HG02678 (cell line): ENCODE data around the gene RASGRP3.
A peak's percentile ranks its signal among the peaks of the same experiment; 100 is the strongest.
"Not testable (repeated sequence)": the region's sequence is repeated elsewhere in the genome, so short reads cannot be mapped to it uniquely, and the experiment has no call there.

Experiments used
- ATAC-seq: cut with Tn5 transposase; IDR thresholded peaks from one replicate; pipeline ENCODE4 v1.9.1; 2021; ENCODE audit warnings: mild to moderate bottlenecking, moderate library complexity; ENCODE audit not compliant: unreplicated experiment

RASGRP3 gene

GRCh38 chr2:33476131-33476792 is at the start of gene RASGRP3:
Gene RASGRP3 (plus strand): TSS chr2:33476649. CDS start chr2:33515137, 38,488 bp downstream.
- peak; percentile 54 for ATAC-seq

DNA sequence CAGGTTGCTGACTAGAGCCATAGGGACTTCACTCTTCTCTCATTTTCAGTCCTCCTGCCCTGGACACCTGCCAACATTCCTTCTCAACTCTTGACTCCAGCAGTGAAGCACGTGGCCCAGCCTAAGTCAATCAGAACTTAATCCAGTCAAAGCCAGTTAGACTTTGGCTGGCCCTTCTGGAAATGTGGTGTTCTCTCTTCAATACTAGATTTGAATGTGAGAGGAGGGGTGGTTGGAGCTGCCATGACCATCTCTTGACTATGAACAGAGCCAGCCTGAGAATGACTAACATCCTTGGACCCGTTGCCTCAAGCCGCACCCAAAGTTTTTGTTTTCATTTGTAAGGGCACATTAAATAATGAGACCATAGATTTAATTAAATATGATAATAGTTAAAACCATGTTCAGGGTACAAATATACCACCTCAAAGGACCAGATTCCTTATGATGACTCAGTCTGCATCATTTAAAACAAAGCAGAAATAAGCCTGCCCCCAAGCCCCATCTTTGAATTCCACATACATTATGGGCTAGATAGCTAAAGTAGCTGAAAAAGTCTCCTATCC is 49.7 kb upstream of the RASGRP3 start:
- ATAC-seq = no peak

GRCh38 chr2:33430077-33430476 is 46.4 kb upstream of the RASGRP3 start:
- ATAC-seq = no peak

DNA sequence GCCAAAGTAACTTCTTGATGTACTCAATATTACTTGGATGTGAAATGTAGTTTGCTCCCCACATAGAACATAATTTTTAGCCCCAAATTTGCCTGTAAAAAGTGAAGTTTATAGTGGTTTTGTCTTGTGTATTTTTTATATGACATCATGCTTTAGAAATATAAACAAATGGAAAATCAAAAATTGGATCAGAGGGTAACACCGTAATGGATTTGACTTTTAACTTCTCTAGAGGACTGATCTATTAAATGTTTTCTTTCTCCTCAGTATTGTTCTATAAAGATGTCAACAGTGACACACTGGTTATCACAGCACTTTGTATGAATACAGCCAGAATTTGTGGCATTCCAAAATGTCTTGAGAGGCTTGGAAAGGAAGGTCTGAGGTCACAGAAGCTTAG is 45.6 kb upstream of the RASGRP3 start:
- ATAC-seq = no peak

DNA sequence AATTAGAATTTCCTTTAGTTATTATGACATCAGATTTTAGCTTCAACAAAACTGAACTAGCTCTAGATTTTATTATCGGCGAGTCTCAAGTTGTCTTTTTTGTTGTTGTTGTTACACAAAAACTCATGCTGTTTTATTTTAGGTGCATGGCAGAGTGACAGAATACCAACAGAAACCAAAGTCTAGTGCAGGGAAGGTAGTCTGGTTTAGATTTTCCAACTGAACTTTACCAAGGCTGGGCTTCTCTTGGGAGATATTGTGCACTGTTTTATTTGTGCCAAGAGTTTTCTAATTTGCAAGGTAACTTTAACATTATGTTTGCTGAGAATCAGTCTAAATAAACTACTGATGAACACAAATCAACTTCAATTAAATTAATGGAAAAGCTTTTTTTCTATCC is 43.6 kb upstream of the RASGRP3 start:
- no peak for ATAC-seq

DNA sequence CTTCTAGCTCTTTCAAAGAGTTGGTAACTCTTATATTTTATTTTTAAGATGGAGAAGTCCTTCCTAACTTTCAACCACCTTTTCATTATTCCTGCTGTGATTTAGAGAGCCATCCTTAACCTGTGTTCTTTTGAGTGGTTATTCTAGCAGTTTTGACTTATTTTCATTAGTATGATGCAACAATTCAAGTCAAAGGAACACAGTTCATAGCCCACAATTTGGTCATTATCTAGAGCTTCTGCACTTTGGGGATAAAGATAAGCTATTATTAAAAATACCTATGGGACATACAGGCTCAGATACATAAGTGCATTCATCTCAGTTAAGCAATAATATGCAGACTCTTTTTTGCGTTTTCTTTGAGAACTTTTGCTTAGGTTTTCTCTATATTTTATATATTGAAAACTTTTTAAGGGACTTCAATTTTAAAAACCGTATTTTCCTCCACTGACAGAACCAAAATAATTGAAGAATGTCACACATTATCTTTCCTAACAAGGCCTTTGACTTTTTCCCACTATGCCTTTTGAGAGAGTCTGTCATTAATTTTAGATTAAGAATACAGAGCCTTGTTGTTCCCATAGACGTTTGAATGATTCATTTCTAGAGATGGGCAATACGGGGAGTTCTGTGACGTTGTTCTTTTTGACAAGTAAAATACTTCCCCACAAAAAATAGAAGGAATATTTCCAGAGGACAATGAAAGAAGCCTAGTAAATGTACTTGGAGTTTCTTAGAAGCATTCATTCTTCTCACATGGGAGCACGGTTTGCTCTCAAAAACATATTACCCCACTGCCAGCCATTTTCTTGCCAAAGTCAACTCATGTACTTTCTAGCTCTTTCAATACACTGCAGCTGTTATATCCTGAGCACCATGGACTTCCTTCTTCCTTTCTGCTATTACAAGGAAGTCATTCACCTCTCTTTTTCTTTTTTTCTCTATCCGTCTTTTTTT is 42.9 kb upstream of the RASGRP3 start:
- ATAC-seq = no peak

DNA sequence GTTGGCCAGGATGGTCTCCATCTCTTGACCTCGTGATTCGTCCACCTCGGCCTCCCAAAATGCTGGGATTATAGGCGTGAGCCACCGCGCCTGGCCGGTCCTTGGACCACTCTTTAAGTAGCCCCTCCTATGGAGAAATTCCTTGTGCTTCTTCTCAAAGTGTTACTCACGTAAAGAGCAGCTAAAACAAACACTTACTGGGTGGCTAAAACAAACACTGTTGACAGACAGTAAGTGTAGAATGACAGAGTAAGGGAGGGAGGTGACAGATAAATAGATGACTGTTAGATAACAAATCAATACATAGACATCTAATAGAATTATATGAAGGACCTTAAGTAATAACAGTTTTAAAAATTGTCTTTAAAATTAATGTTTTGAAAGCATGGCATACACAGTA is 40.9 kb upstream of the RASGRP3 start:
- no peak for ATAC-seq

- no peak for ATAC-seq
These were observed 40.4 kb upstream of the RASGRP3 start for GRCh38 chr2:33436083-33436482.

DNA sequence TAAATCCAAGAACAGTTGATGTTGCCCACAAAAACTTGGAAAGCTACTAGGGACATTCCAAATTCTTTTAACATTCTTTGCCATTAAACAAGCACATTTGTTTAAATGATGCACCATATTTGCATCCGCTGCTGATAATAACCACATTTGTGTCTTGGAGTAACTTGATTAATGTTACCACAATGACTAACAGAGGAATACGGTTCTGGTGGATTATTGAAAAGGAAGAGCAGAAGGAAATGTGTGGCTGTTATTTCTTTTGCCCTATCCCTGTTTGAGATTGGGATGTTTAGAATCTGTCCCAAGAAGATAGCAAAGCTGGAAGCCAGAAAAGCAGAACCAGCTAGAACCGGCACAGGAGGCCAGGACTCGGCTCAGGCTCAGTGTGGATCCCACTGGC is 39.2 kb upstream of the RASGRP3 start:
- ATAC-seq = no peak

GRCh38 chr2:33437815-33438214 is 38.6 kb upstream of the RASGRP3 start:
- ATAC-seq = no peak

- peak; percentile 83 for ATAC-seq
These were observed 35.1 kb upstream of the RASGRP3 start for GRCh38 chr2:33441235-33441810.

DNA sequence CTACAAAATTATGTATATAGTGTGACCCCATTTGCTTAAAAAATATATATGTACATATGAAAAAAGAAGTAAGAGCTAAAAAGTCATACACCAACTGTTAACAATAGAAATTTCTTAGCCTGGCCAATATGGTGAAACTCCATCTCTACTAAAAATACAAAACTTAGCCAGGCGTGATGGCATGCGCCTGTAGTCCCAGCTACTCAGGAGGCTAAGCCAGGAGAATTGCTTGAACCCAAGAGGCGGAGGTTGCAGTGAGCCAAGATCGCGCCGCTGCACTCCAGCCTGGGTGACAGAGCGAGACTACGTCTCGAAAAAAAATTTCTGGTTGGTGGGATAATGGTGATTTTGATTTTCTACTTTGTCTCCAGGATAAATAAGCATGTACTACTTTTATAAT is 34.4 kb upstream of the RASGRP3 start:
- ATAC-seq = not testable (repeated sequence)

GRCh38 chr2:33442528-33443079 is 33.8 kb upstream of the RASGRP3 start:
- ATAC-seq = no peak

- ATAC-seq = no peak
These were observed 33.1 kb upstream of the RASGRP3 start for GRCh38 chr2:33443274-33443829.

DNA sequence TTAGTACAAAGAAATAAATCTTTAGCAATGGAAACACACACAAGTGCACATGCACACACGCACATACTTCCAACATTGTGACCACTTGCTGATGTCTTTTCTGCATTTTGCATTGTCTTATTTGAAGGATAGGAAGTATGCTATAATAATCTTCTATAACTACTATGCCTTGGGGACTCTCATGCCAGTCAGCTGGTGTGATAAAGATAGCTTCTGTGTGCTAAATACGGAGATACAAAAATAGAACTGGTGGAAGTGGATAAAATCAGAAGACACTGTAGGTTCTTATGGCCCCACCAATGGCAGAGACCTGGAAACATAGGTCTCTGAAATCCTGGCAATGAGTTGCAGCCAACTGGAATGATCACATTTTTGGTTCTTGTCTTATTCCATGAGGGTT is 31.5 kb upstream of the RASGRP3 start:
- no peak for ATAC-seq

- ATAC-seq = no peak
These were observed 28.1 kb upstream of the RASGRP3 start for GRCh38 chr2:33448220-33448899.

DNA sequence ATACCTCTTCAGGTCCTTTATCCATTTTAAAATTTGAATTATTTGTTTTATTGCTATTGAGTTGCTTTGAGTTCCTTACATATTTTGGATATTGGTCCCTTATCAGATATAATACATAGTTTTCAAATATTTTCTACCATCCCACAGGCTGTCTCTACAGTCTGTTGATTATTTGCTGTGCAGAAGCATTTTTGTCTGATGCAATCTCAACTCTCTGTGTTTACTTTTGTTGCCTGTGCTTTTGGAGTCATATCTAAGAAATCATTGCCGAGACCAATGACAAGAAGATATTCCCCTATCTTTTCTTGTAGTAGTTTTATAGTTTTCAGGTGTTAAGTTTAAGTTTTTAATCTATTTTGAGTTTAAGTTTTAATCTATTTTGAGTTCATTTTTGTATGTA is 25.2 kb upstream of the RASGRP3 start:
- no peak for ATAC-seq

DNA sequence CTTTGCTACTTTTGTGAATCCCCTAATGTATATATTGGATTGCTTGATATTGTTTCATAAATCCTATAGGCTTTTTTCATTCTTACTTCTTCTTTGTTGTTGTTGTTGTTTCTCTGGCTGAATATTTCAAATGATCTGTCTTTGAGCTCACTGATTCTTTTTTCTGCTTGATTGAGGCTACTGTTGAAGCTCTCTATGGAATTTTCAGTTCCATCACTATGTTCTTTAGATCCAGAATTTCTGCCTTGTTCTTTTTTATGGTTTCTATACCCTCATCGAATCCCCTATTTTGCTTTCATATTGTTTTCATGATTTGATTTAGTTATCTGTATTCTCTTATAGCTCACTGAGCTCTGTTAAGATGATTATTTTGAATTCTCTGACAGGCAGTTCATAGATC is 24.6 kb upstream of the RASGRP3 start:
- ATAC-seq = no peak

DNA sequence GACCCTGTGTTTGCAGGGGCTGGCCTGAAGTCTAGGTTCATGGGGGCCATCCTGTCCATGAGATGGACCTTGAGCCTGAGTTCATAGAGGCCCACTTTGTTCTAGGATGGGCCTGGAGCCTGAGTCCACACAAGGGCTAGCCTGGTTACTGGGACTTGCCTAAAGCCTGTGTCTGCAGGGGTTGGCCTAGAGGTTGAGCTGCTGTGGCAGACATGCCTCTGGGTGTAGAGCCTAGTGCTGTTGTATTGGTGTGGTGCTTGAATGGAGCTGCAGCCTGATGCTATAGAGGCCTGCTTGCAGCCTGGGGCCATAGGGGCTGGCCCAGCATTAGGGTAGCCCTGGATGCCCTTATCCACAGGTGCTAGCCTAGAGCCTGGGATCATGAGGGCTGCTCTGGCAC is 23.9 kb upstream of the RASGRP3 start:
- no peak for ATAC-seq

DNA sequence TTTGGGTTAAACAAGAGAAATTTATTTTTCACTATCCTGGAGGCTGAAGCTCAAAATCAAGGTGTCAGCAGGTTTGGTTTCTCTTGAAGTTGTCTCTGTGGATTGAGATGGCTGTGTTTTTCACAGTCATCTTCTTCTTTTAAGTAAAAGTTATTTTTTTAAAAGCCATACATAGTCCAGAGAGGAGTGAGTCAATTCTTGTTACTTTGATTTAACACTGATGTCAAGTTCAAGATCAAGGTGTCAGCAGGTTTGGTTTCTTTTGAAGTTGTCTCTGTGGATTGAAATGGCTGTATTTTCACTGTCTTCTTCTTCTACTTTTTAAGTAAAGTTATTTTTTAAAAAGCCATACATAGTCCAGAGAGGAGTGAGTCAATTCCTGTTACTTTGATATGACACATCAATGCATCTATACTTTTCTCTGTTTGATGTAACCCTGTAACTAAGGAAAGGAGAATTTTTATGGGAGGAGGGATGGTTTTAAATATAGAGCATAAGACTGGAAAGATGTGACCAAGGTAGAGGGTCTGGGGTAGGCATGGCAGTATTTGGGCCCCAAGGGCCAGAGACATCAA is 22.5 kb upstream of the RASGRP3 start:
- no peak for ATAC-seq
